ENCODE measurements around the gene RTTN. TPM values are rescaled to one million over a fixed set of nuclear protein-coding genes. Genes with fewer than 3 reads are reported as not detected.

RTTN gene
- polyA plus RNA-seq, 2 of the 4 experiments (the other 2 are of a cell fraction), result 8.4 to 24.6 TPM

DNA sequence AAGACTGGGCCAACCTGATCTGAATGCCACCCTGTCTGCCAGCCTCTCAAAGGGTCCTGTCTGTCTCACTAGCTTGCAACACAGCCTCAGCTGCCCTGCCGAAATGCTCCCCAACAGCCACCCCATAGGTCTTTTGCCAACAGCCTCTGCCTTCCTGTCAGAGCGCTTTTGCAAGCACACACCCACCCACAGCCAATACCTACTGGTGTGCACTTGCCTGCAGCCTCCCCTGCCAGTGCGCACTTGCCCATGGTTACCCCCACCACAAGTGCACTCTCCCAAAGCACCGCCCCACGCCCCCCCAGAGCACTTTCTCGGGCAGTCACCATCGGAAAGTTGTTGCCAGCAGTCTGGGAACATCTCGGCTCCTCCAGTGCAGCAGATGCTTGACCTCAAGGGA lies 48.6 kb downstream of the RTTN start:
- H3K4me1 ChIP-seq, result peaks cover 5% of the 10 kb centered on the region; the same call in 1 of the 3 replicates
- ATAC-seq, result no peak
- H3K4me2 ChIP-seq, result no peak overlapping the region
- no peak for FAIRE-seq
- ChIA-PET POLR2A (no interaction called here), CTCF (no interaction called here)
- no peak overlapping the region for H3K27ac ChIP-seq
- no peak for DNase-seq (ENCODE audit: low read depth in 1 of 2, low spot score in 1 of 2)
- no peak overlapping the region for H3K4me3 ChIP-seq
- 92% methylated on average over 4 of the region's 8 CpGs for WGBS (ENCODE audit: missing lambda C conversion rate)
- TF ChIP-seq EHF (CRISPR knock-in tag; IDR thresholded peaks at IDR 0.05), result no peak
- no peak for TF ChIP-seq HES2 (IDR thresholded peaks at IDR 0.05)
- TF ChIP-seq, protein P1, sequence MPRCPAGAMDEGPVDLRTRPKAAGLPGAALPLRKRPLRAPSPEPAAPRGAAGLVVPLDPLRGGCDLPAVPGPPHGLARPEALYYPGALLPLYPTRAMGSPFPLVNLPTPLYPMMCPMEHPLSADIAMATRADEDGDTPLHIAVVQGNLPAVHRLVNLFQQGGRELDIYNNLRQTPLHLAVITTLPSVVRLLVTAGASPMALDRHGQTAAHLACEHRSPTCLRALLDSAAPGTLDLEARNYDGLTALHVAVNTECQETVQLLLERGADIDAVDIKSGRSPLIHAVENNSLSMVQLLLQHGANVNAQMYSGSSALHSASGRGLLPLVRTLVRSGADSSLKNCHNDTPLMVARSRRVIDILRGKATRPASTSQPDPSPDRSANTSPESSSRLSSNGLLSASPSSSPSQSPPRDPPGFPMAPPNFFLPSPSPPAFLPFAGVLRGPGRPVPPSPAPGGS (IDR thresholded peaks at IDR 0.05), result no peak
- TF ChIP-seq MYC (IDR thresholded peaks at IDR 0.05; ENCODE audit: borderline replicate concordance, low read length), result no peak
- no peak for TF ChIP-seq SMC3 (IDR thresholded peaks at IDR 0.05)
- no peak for TF ChIP-seq RFX5 (IDR thresholded peaks at IDR 0.05)
- no peak for TF ChIP-seq BHLHE40 (IDR thresholded peaks at IDR 0.05; ENCODE audit: low read depth, low read length)
- TF ChIP-seq, protein P2, sequence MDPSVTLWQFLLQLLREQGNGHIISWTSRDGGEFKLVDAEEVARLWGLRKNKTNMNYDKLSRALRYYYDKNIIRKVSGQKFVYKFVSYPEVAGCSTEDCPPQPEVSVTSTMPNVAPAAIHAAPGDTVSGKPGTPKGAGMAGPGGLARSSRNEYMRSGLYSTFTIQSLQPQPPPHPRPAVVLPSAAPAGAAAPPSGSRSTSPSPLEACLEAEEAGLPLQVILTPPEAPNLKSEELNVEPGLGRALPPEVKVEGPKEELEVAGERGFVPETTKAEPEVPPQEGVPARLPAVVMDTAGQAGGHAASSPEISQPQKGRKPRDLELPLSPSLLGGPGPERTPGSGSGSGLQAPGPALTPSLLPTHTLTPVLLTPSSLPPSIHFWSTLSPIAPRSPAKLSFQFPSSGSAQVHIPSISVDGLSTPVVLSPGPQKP (IDR thresholded peaks at IDR 0.05; ENCODE audit: low read depth, low read length), result no peak
- no peak for TF ChIP-seq HOXB5 (CRISPR knock-in tag; IDR thresholded peaks at IDR 0.05)
- no peak for TF ChIP-seq NFE2L2 (conservative IDR thresholded peaks at IDR 0.05; ENCODE audit: low read length)
- TF ChIP-seq CBX2 (IDR thresholded peaks at IDR 0.05; ENCODE audit: borderline replicate concordance, low read depth), result no peak
- H3K9me3 ChIP-seq, result peaks cover 2% of the 10 kb centered on the region; the same call in 2 of the 3 replicates

DNA sequence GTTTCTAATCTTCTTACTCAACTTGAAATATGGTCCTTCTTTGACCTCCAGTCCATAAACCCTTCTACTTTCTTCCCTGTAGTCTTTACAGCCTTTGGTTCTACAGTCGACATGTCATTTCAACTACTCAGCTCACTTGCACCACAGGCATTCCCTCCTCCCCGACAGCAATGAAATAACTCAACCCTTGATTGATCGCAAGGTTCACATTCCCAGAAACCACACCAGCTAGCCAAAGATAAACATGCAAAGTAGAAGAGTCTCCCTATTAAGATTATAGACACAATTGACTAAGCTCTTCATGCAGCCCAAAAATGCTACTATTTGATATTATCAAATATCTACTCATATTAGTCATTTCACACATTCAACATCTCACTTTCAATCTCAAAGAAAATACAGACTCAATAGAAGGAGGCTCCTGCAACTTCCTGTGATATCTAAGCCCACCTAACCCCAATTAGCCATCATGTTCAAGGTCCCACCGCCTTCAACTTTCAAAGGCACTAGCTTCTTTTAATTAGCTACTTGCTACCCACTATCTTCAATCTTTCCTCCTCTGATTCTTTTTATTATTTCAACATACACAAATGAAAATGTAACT lies 50.8 kb downstream of the RTTN start:
- H3K9me3 ChIP-seq, result no peaks in the 10 kb centered on the region
- no peak for TF ChIP-seq MAFK (IDR thresholded peaks at IDR 0.05; ENCODE audit: partially characterized antibody)
- no peak for TF ChIP-seq CHD4 (IDR thresholded peaks at IDR 0.05; ENCODE audit: borderline replicate concordance)
- TF ChIP-seq GATA3 (IDR thresholded peaks at IDR 0.05; ENCODE audit: borderline replicate concordance), result no peak
- TF ChIP-seq JUN (IDR thresholded peaks at IDR 0.05), result no peak
- TF ChIP-seq ZFP36 (IDR thresholded peaks at IDR 0.05; ENCODE audit: borderline replicate concordance, partially characterized antibody), result no peak
- no peak for TF ChIP-seq POLR2A (IDR thresholded peaks at IDR 0.05; ENCODE audit: low read length)
- TF ChIP-seq ESRRA (IDR thresholded peaks at IDR 0.05; ENCODE audit: borderline replicate concordance, low read length), result no peak
- no peak for TF ChIP-seq HMGXB4 (CRISPR knock-in tag; IDR thresholded peaks at IDR 0.05; ENCODE audit: borderline replicate concordance)
- no peak for TF ChIP-seq PBX3 (IDR thresholded peaks at IDR 0.05)
- TF ChIP-seq, protein P3, sequence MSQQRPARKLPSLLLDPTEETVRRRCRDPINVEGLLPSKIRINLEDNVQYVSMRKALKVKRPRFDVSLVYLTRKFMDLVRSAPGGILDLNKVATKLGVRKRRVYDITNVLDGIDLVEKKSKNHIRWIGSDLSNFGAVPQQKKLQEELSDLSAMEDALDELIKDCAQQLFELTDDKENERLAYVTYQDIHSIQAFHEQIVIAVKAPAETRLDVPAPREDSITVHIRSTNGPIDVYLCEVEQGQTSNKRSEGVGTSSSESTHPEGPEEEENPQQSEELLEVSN (IDR thresholded peaks at IDR 0.05; ENCODE audit: borderline replicate concordance, low read depth), result no peak
- no peak for TF ChIP-seq FOSB (CRISPR knock-in tag; IDR thresholded peaks at IDR 0.05)
- no peak for TF ChIP-seq FOSL2 (IDR thresholded peaks at IDR 0.05)
- no peak for TF ChIP-seq FOSL2 (CRISPR knock-in tag; IDR thresholded peaks at IDR 0.05)
- TF ChIP-seq HOXB13 (CRISPR knock-in tag; IDR thresholded peaks at IDR 0.05; ENCODE audit: low read depth), result no peak
- TF ChIP-seq JUNB (IDR thresholded peaks at IDR 0.05), result no peak
- TF ChIP-seq FOXS1 (CRISPR knock-in tag; IDR thresholded peaks at IDR 0.05), result no peak
- ATAC-seq, result no peak
- H3K4me3 ChIP-seq, result no peak overlapping the region
- 49% methylated on average over 4 of the region's 4 CpGs for WGBS (ENCODE audit: missing lambda C conversion rate)
- no peak overlapping the region for H3K27ac ChIP-seq
- POLR2A ChIA-PET, result no interaction called here
- CTCF ChIA-PET, result no interaction called here
- H3K4me1 ChIP-seq, result peaks cover 5% of the 10 kb centered on the region; the same call in 1 of the 3 replicates
- 0 out of 3 replicates have a peak overlapping the region, but pooled peaks have one; percentile 17 for H3K4me2 ChIP-seq
- no peak for DNase-seq (ENCODE audit: low read depth in 1 of 2, low spot score in 1 of 2)
- no peak for FAIRE-seq

All from A549 (cell line).